ENCODE data around the gene IL4R. TPM values are rescaled to one million over a fixed set of nuclear protein-coding genes. Genes with fewer than 3 reads are reported as not detected.

The IL4R gene
- total and polyA plus RNA-seq, 10 of the 15 experiments (the other 5 are each of a cell fraction or from before 2014, with no cell fraction given): 2.6 to 70.4 (median 36.6) TPM

GRCh38 chr16:27387724-27388123 is 74.0 kb downstream of the IL4R start (continued):
- TF ChIP-seq E4F1 (IDR thresholded peaks at IDR 0.05; ENCODE audit: borderline replicate concordance, partially characterized antibody) (no peak), BRCA1 (IDR thresholded peaks at IDR 0.05; ENCODE audit: low read depth, low read length) (no peak), POU2F2 (IDR thresholded peaks at IDR 0.05; ENCODE audit: borderline replicate concordance, low read depth, low read length) (0 out of 3 replicates have a peak, but pooled peaks have one; percentile 42), CBX3 (IDR thresholded peaks at IDR 0.05; ENCODE audit: borderline replicate concordance, low read depth) (no peak), ETV6 (conservative IDR thresholded peaks at IDR 0.05 in 1 of 2, IDR thresholded peaks at IDR 0.05 in 1 of 2; ENCODE audit: borderline replicate concordance in 1 of 2, low read depth in 1 of 2) (peak in 1 of 2 experiments; percentile 55; a peak in 1 of 4 replicates), ZBTB11 (CRISPR knock-in tag; IDR thresholded peaks at IDR 0.05) (no peak), DPF2 (IDR thresholded peaks at IDR 0.05) (peak; percentile 42; the same call in 1 of the 2 replicates), MYC (IDR thresholded peaks at IDR 0.05; ENCODE audit: insufficient read depth, insufficient read length, insufficient replicate concordance, low read length, severe bottlenecking) (no peak), CBX5 (IDR thresholded peaks at IDR 0.05; ENCODE audit: low read depth) (0 out of 2 replicates have a peak, but pooled peaks have one; percentile 44), ATF3 (IDR thresholded peaks at IDR 0.05; ENCODE audit: borderline replicate concordance, extremely low read depth, low read depth, low read length) (no peak), ATF2 (IDR thresholded peaks at IDR 0.05; ENCODE audit: low read length) (peak; percentile 89), NR2C1 (IDR thresholded peaks at IDR 0.05) (no peak), NRF1 (conservative IDR thresholded peaks at IDR 0.05; ENCODE audit: low read depth, low read length) (no peak), CTCF (IDR thresholded peaks at IDR 0.05 in 2 of 3, conservative IDR thresholded peaks at IDR 0.05 in 1 of 3; ENCODE audit: control insufficient read depth in 2 of 3, extremely low read depth in 1 of 3, insufficient read depth in 1 of 3, low read depth in 3 of 3, low read length in 3 of 3) (no peak), CEBPB (IDR thresholded peaks at IDR 0.05; ENCODE audit: borderline replicate concordance in 1 of 2, low read depth in 2 of 2, low read length in 2 of 2) (0 out of 4 replicates have a peak, but pooled peaks of 1 of the 2 experiments have one; percentile 63), ZNF217 (IDR thresholded peaks at IDR 0.05) (no peak), MTA3 (IDR thresholded peaks at IDR 0.05; ENCODE audit: borderline replicate concordance, low read length) (peak; percentile 56; the same call in 1 of the 2 replicates)
